ENCODE results near the gene ADAMTSL1. TPM values are rescaled to one million over a fixed set of nuclear protein-coding genes. Genes with fewer than 3 reads are reported as not detected.

Gene ADAMTSL1
- total and polyA plus RNA-seq, 9 donors, result 1.2 to 20.0 (median 6.1) TPM

GRCh38 chr9:18746631-18747030 lies 272.7 kb downstream of the ADAMTSL1 start:
- intact Hi-C loops (cut with DNase I), result no loop called here
- no peak overlapping the region for H3K4me3 ChIP-seq
- no peaks in the 10 kb centered on the region for H3K9me3 ChIP-seq
- DNase-seq, result no peak
- no peak for TF ChIP-seq CTCF (IDR thresholded peaks at IDR 0.05)
- TF ChIP-seq POLR2A (IDR thresholded peaks at IDR 0.05), result no peak
- no peak for TF ChIP-seq EP300 (IDR thresholded peaks at IDR 0.05)
- 34 to 50% (median 42%) methylated on average over 1 of the region's 1 CpG for WGBS, 3 donors
- no peaks in the 10 kb centered on the region for H3K36me3 ChIP-seq
- H3K27ac ChIP-seq, result no peak overlapping the region
- no peaks in the 10 kb centered on the region for H3K4me1 ChIP-seq (ENCODE audit: insufficient read depth)
- H3K27me3 ChIP-seq, result no peaks in the 10 kb centered on the region

GRCh38 chr9:18747595-18747994 lies 273.6 kb downstream of the ADAMTSL1 start:
- no peak for DNase-seq
- no peak for TF ChIP-seq EP300 (IDR thresholded peaks at IDR 0.05)
- no peak for TF ChIP-seq POLR2A (IDR thresholded peaks at IDR 0.05)
- TF ChIP-seq CTCF (IDR thresholded peaks at IDR 0.05), result no peak

GRCh38 chr9:18748251-18748701 lies 274.3 kb downstream of the ADAMTSL1 start:
- TF ChIP-seq POLR2A (IDR thresholded peaks at IDR 0.05), result no peak
- TF ChIP-seq EP300 (IDR thresholded peaks at IDR 0.05), result no peak
- TF ChIP-seq CTCF (IDR thresholded peaks at IDR 0.05), result no peak
- 25 to 43% (median 26%) methylated on average over 1 of the region's 1 CpG for WGBS, 3 donors
- Histone ChIP-seq H3K4me1 (ENCODE audit: insufficient read depth) (no peaks in the 10 kb centered on the region), H3K36me3 (no peaks in the 10 kb centered on the region), H3K4me3 (no peak overlapping the region), H3K27ac (no peak overlapping the region), H3K27me3 (no peaks in the 10 kb centered on the region), H3K9me3 (no peaks in the 10 kb centered on the region)
- intact Hi-C loops (cut with DNase I), result no loop called here
- no peak for DNase-seq

More at GRCh38 chr9:18747595-18747994, 273.6 kb downstream of the ADAMTSL1 start:
- Histone ChIP-seq H3K9me3 (no peaks in the 10 kb centered on the region), H3K4me3 (no peak overlapping the region), H3K27ac (no peak overlapping the region), H3K4me1 (ENCODE audit: insufficient read depth) (no peaks in the 10 kb centered on the region), H3K36me3 (no peaks in the 10 kb centered on the region), H3K27me3 (no peaks in the 10 kb centered on the region)
- WGBS, 3 donors, result 52 to 57% (median 52%) methylated on average over 3 of the region's 3 CpGs
- intact Hi-C loops (cut with DNase I), result no loop called here

- H3K4me1 ChIP-seq (ENCODE audit: insufficient read depth), result no peaks in the 10 kb centered on the region
- intact Hi-C loops (cut with DNase I), result no loop called here
- H3K27ac ChIP-seq, result no peak overlapping the region
- H3K4me3 ChIP-seq, result no peak overlapping the region
- no peak for DNase-seq
- no peaks in the 10 kb centered on the region for H3K9me3 ChIP-seq
- no peaks in the 10 kb centered on the region for H3K36me3 ChIP-seq
- WGBS, 3 donors, result 90 to 100% (median 95%) methylated on average over 1 of the region's 1 CpG
- no peaks in the 10 kb centered on the region for H3K27me3 ChIP-seq
- no peak for TF ChIP-seq POLR2A (IDR thresholded peaks at IDR 0.05)
- no peak for TF ChIP-seq CTCF (IDR thresholded peaks at IDR 0.05)
- TF ChIP-seq EP300 (IDR thresholded peaks at IDR 0.05), result no peak
These were observed 275.8 kb downstream of the ADAMTSL1 start for GRCh38 chr9:18749711-18750110.
